Measurements from ENCODE around the gene DMPK. TPM values are rescaled to one million over a fixed set of nuclear protein-coding genes. Genes with fewer than 3 reads are reported as not detected.
"Not testable (repeated sequence)": the region's sequence is repeated elsewhere in the genome, so short reads cannot be mapped to it uniquely, and the experiment has no call there.

The DMPK gene
- total and polyA plus RNA-seq, 4 donors, result 16.5 to 155 (median 74.0) TPM

- H3K27me3 ChIP-seq (ENCODE audit: control insufficient read depth, insufficient read depth, low read length), result no peaks in the 10 kb centered on the region
- 89% methylated on average over 59 of the region's 59 CpGs for WGBS (ENCODE audit: insufficient coverage)
- H3K36me3 ChIP-seq (ENCODE audit: control insufficient read depth, insufficient read depth, low read length), result no peaks in the 10 kb centered on the region
- peaks cover 20% of the 10 kb centered on the region for H3K4me1 ChIP-seq (ENCODE audit: control insufficient read depth, insufficient read depth, low read length)
- no peaks in the 10 kb centered on the region for H3K9me3 ChIP-seq (ENCODE audit: control insufficient read depth, insufficient read depth, low read length)
- no peak within 1 kb of the TSS for H3K27ac ChIP-seq (ENCODE audit: low read depth, low read length)
- no peak for DNase-seq (ENCODE audit: low read depth in 4 of 6, low spot score in 6 of 6)
- no peak within 1 kb of the TSS for H3K4me3 ChIP-seq (ENCODE audit: low read depth, low read length)
These were observed 49.0 kb downstream of the DMPK start, which contains the start of gene MEIOSIN for GRCh38 chr19:45733160-45733810. Gene MEIOSIN (plus strand): TSS chr19:45733439. CDS start chr19:45735377, 1,938 bp downstream.

GRCh38 chr19:45730368-45731288 is 51.7 kb downstream of the DMPK start, which contains the start of gene FBXO46:
Gene FBXO46 (minus strand): TSS chr19:45730896. CDS start chr19:45713495, 17,401 bp downstream.
- no peaks in the 10 kb centered on the region for H3K27me3 ChIP-seq (ENCODE audit: control insufficient read depth, insufficient read depth, low read length)
- H3K4me3 ChIP-seq (ENCODE audit: low read depth, low read length), result peak within 1 kb of the TSS; percentile 76
- DNase-seq (ENCODE audit: low read depth in 4 of 6, low spot score in 6 of 6), result peak; percentile 89 to 100 (median 96)
- H3K4me1 ChIP-seq (ENCODE audit: control insufficient read depth, insufficient read depth, low read length), result peaks cover 29% of the 10 kb centered on the region
- H3K36me3 ChIP-seq (ENCODE audit: control insufficient read depth, insufficient read depth, low read length), result peaks cover 6% of the 10 kb centered on the region
- H3K27ac ChIP-seq (ENCODE audit: low read depth, low read length), result peak within 1 kb of the TSS; percentile 22
- 0% methylated on average over 43 of the region's 48 CpGs for WGBS (ENCODE audit: insufficient coverage)
- H3K9me3 ChIP-seq (ENCODE audit: control insufficient read depth, insufficient read depth, low read length), result no peaks in the 10 kb centered on the region

- Histone ChIP-seq H3K27me3 (ENCODE audit: control insufficient read depth, insufficient read depth, low read length) (no peaks in the 10 kb centered on the region), H3K4me3 (ENCODE audit: low read depth, low read length) (peak overlapping the region; percentile 76), H3K4me1 (ENCODE audit: control insufficient read depth, insufficient read depth, low read length) (peaks cover 29% of the 10 kb centered on the region), H3K36me3 (ENCODE audit: control insufficient read depth, insufficient read depth, low read length) (peaks cover 8% of the 10 kb centered on the region), H3K27ac (ENCODE audit: low read depth, low read length) (no peak overlapping the region), H3K9me3 (ENCODE audit: control insufficient read depth, insufficient read depth, low read length) (no peaks in the 10 kb centered on the region)
- no peak for DNase-seq (ENCODE audit: low read depth in 4 of 6, low spot score in 6 of 6)
- 2% methylated on average over 8 of the region's 10 CpGs for WGBS (ENCODE audit: insufficient coverage)
These were observed 52.4 kb downstream of the DMPK start for GRCh38 chr19:45729800-45730290.

- not testable (repeated sequence) for DNase-seq (ENCODE audit: low read depth in 4 of 6, low spot score in 6 of 6); H3K9me3 ChIP-seq (ENCODE audit: control insufficient read depth, insufficient read depth, low read length); H3K27ac ChIP-seq (ENCODE audit: low read depth, low read length); H3K36me3 ChIP-seq (ENCODE audit: control insufficient read depth, insufficient read depth, low read length); H3K27me3 ChIP-seq (ENCODE audit: control insufficient read depth, insufficient read depth, low read length); H3K4me3 ChIP-seq (ENCODE audit: low read depth, low read length)
- peaks cover 29% of the 10 kb centered on the region for H3K4me1 ChIP-seq (ENCODE audit: control insufficient read depth, insufficient read depth, low read length)
- 97% methylated on average over 15 of the region's 18 CpGs for WGBS (ENCODE audit: insufficient coverage)
These were observed 53.6 kb downstream of the DMPK start for GRCh38 chr19:45728683-45729082.

- peaks cover 16% of the 10 kb centered on the region for H3K36me3 ChIP-seq (ENCODE audit: control insufficient read depth, insufficient read depth, low read length)
- H3K27ac ChIP-seq (ENCODE audit: low read depth, low read length); DNase-seq (ENCODE audit: low read depth in 4 of 6, low spot score in 6 of 6); H3K9me3 ChIP-seq (ENCODE audit: control insufficient read depth, insufficient read depth, low read length); H3K4me3 ChIP-seq (ENCODE audit: low read depth, low read length); H3K27me3 ChIP-seq (ENCODE audit: control insufficient read depth, insufficient read depth, low read length): not testable (repeated sequence)
- H3K4me1 ChIP-seq (ENCODE audit: control insufficient read depth, insufficient read depth, low read length), result peaks cover 11% of the 10 kb centered on the region
- WGBS (ENCODE audit: insufficient coverage), result 98% methylated on average over 9 of the region's 11 CpGs
These were observed 62.2 kb downstream of the DMPK start for GRCh38 chr19:45720065-45720464.

Other genes starting within 250 kb of the DMPK start
- gene OPA3, start 197.7 kb downstream of the DMPK start, total RNA-seq, result 1 to 10 TPM; 3.9 to 5.8 TPM
- 10 to 100 TPM in 1 of 2 donors, 1 to 10 TPM in 1; 9.3 to 11.0 TPM for gene OPA3, start 197.7 kb downstream of the DMPK start, polyA plus RNA-seq (ENCODE audit: insufficient read length in 2 of 2)
- gene GPR4, start 180.3 kb downstream of the DMPK start, total RNA-seq, result 1 to 10 TPM in 1 of 2 donors, under 1 TPM in 1; 0.30 to 1.2 TPM
- gene GPR4, start 180.3 kb downstream of the DMPK start, polyA plus RNA-seq (ENCODE audit: insufficient read length in 2 of 2), result 1 to 10 TPM; 1.7 to 3.1 TPM
- gene EML2, start 143.1 kb downstream of the DMPK start, total RNA-seq, result 10 to 100 TPM; 37.6 to 92.6 TPM
- gene EML2, start 143.1 kb downstream of the DMPK start, polyA plus RNA-seq (ENCODE audit: insufficient read length in 2 of 2), result 100 to 1,000 TPM; 107 to 135 TPM
- under 1 TPM; 0.30 to 0.55 TPM for gene GIPR, start 114.3 kb downstream of the DMPK start, total RNA-seq
- gene GIPR, start 114.3 kb downstream of the DMPK start, polyA plus RNA-seq (ENCODE audit: insufficient read length in 2 of 2), result 1 to 10 TPM; 1.4 to 1.9 TPM
- 100 to 1,000 TPM; 170 to 393 TPM for gene SNRPD2, start 90.5 kb downstream of the DMPK start, total RNA-seq
- gene SNRPD2, start 90.5 kb downstream of the DMPK start, polyA plus RNA-seq (ENCODE audit: insufficient read length in 2 of 2), result 100 to 1,000 TPM; 251 to 270 TPM
- gene QPCTL, start 89.8 kb downstream of the DMPK start, total RNA-seq, result 1 to 10 TPM; 4.3 to 5.2 TPM
- gene QPCTL, start 89.8 kb downstream of the DMPK start, polyA plus RNA-seq (ENCODE audit: insufficient read length in 2 of 2), result 10 to 100 TPM; 11.6 to 16.8 TPM
- 10 to 100 TPM in 1 of 2 donors, 1 to 10 TPM in 1; 3.5 to 11.0 TPM for gene FBXO46, start 51.6 kb downstream of the DMPK start, total RNA-seq
- gene FBXO46, start 51.6 kb downstream of the DMPK start, polyA plus RNA-seq (ENCODE audit: insufficient read length in 2 of 2), result 10 to 100 TPM; 11.4 to 13.6 TPM
- not detected for gene MEIOSIN, start 49.1 kb downstream of the DMPK start, total RNA-seq
- not detected for gene MEIOSIN, start 49.1 kb downstream of the DMPK start, polyA plus RNA-seq (ENCODE audit: insufficient read length in 2 of 2)
- 10 to 100 TPM in 1 of 2 donors, 1 to 10 TPM in 1; 4.1 to 20.2 TPM for gene SIX5, start 13.2 kb downstream of the DMPK start, total RNA-seq
- 10 to 100 TPM; 11.2 to 17.5 TPM for gene SIX5, start 13.2 kb downstream of the DMPK start, polyA plus RNA-seq (ENCODE audit: insufficient read length in 2 of 2)
- 10 to 100 TPM; 27.0 to 42.7 TPM for gene DMWD, start 10.4 kb upstream of the DMPK start, total RNA-seq
- gene DMWD, start 10.4 kb upstream of the DMPK start, polyA plus RNA-seq (ENCODE audit: insufficient read length in 2 of 2), result 100 to 1,000 TPM in 1 of 2 donors, 10 to 100 TPM in 1; 82.9 to 101 TPM
- gene RSPH6A, start 32.8 kb upstream of the DMPK start, total RNA-seq, result under 1 TPM in 1 of 2 donors, not detected in 1; 0.11 TPM
- gene RSPH6A, start 32.8 kb upstream of the DMPK start, polyA plus RNA-seq (ENCODE audit: insufficient read length in 2 of 2), result under 1 TPM in 1 of 2 donors, not detected in 1; 0.09 TPM
- 10 to 100 TPM; 23.2 to 39.6 TPM for gene SYMPK, start 80.7 kb upstream of the DMPK start, total RNA-seq
- 10 to 100 TPM; 51.4 to 63.9 TPM for gene SYMPK, start 80.7 kb upstream of the DMPK start, polyA plus RNA-seq (ENCODE audit: insufficient read length in 2 of 2)
- gene FOXA3, start 81.8 kb upstream of the DMPK start, total RNA-seq, result not detected
- not detected for gene FOXA3, start 81.8 kb upstream of the DMPK start, polyA plus RNA-seq (ENCODE audit: insufficient read length in 2 of 2)
- gene IRF2BP1, start 103.7 kb upstream of the DMPK start, total RNA-seq, result 10 to 100 TPM; 18.7 to 28.1 TPM
- gene IRF2BP1, start 103.7 kb upstream of the DMPK start, polyA plus RNA-seq (ENCODE audit: insufficient read length in 2 of 2), result 10 to 100 TPM; 32.1 to 34.0 TPM
- 1 to 10 TPM; 1.3 to 2.5 TPM for gene MYPOP, start 120.1 kb upstream of the DMPK start, total RNA-seq
- gene MYPOP, start 120.1 kb upstream of the DMPK start, polyA plus RNA-seq (ENCODE audit: insufficient read length in 2 of 2), result 10 to 100 TPM; 10.9 to 13.6 TPM
- gene NANOS2, start 132.3 kb upstream of the DMPK start, total RNA-seq, result under 1 TPM in 1 of 2 donors, not detected in 1; 0.11 TPM
- under 1 TPM; 0.15 to 0.21 TPM for gene NANOS2, start 132.3 kb upstream of the DMPK start, polyA plus RNA-seq (ENCODE audit: insufficient read length in 2 of 2)
- gene NOVA2, start 191.4 kb upstream of the DMPK start, total RNA-seq, result 1 to 10 TPM; 5.4 to 5.7 TPM
- gene NOVA2, start 191.4 kb upstream of the DMPK start, polyA plus RNA-seq (ENCODE audit: insufficient read length in 2 of 2), result 10 to 100 TPM; 49.3 to 52.4 TPM
- 10 to 100 TPM in 1 of 2 donors, 1 to 10 TPM in 1; 9.4 to 13.7 TPM for gene CCDC61, start 213.0 kb upstream of the DMPK start, total RNA-seq
- 10 to 100 TPM; 15.7 to 21.3 TPM for gene CCDC61, start 213.0 kb upstream of the DMPK start, polyA plus RNA-seq (ENCODE audit: insufficient read length in 2 of 2)
- 1 to 10 TPM in 1 of 2 donors, not detected in 1; 5.5 TPM for gene PGLYRP1, start 240.6 kb upstream of the DMPK start, total RNA-seq
- gene PGLYRP1, start 240.6 kb upstream of the DMPK start, polyA plus RNA-seq (ENCODE audit: insufficient read length in 2 of 2), result 1 to 10 TPM in 1 of 2 donors, under 1 TPM in 1; 0.49 to 3.3 TPM

Data from spinal cord (tissue), 10 donors.